SK-N-MC (cell line): ENCODE data around the gene DNAI1.
"Not testable (repeated sequence)": the region's sequence is repeated elsewhere in the genome, so short reads cannot be mapped to it uniquely, and the experiment has no call there.

ENCODE experiments used
- EZH2 ChIP-seq: fragments of 200-600 bp; sonication (generic); IDR thresholded peaks from one replicate; pipeline ENCODE4 v1.6.1; 2017; ENCODE audit warnings: antibody characterized with exemption
- POLR2AphosphoS5 ChIP-seq: IDR thresholded peaks from 2 replicates; pipeline ENCODE4 v1.6.1; 2012; ENCODE audit warnings: mild to moderate bottlenecking, low read depth, low read length, borderline replicate concordance

DNA sequence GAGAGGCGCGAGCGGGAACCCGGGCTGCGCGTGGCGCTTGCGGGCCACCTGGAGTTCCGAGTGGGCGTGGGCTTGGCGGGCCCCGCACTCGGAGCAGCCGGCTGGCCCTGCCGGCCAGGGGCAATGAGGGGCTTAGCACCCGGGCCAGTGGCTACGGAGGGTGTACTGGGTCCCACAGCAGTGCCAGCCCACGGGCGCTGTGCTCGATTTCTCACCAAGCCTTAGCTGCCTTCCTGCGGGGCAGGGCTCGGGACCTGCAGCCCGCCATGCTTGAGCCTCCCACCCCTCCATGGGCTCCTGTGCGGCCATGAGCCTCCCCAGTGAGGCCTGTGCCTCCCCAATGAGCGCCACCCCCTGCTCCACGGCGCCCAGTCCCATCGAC, 20.7 kb upstream of the DNAI1 start:
- not testable (repeated sequence) for TF ChIP-seq EZH2, POLR2AphosphoS5
